Left lung (tissue), 10 donors: ENCODE measurements around the gene ABCG2. TPM values are rescaled to one million over a fixed set of nuclear protein-coding genes. Genes with fewer than 3 reads are reported as not detected.

Experiments used
- ATAC-seq: fragments of 200-7000 bp; cut with Tn5 transposase; one replicate; pipeline ENCODE4 v1.9.1; 2020; ENCODE audit warnings: moderate library complexity
- DNase-seq, 4 donors: peaks; one replicate each; pipeline ENCODE4 v3.0.0-alpha.2; 2013 to 2020
- H3K27ac ChIP-seq, 2 donors: fragments of 200-600 bp; sonication (generic) in 1 of 2; one replicate each; pipeline versions ENCODE4 v1.5.0 to v1.8.0; 2020 to 2021
- H3K27me3 ChIP-seq, 2 donors: fragments of 200-600 bp; sonication (generic) in 1 of 2; one replicate each; pipeline versions ENCODE4 v1.5.0 to v1.8.0; 2020 to 2021
- H3K36me3 ChIP-seq, 2 donors: fragments of 200-600 bp; sonication (generic) in 1 of 2; one replicate each; pipeline versions ENCODE4 v1.5.0 to v1.8.0; 2020 to 2021
- H3K4me1 ChIP-seq, 2 donors: fragments of 200-600 bp; one replicate each; pipeline ENCODE4 v1.8.0; 2021
- H3K4me3 ChIP-seq, 2 donors: fragments of 200-600 bp; sonication (generic) in 1 of 2; one replicate each; pipeline versions ENCODE4 v1.5.0 to v1.8.0; 2020 to 2021; ENCODE audit warnings: mild to moderate bottlenecking in 1 of 2
- H3K9me3 ChIP-seq, 2 donors: fragments of 200-600 bp; sonication (generic) in 1 of 2; one replicate each; pipeline versions ENCODE4 v1.5.0 to v1.8.0; 2020 to 2021
- CTCF ChIP-seq, 2 donors: fragments of 200-600 bp; sonication (generic) in 1 of 2; IDR thresholded peaks; one replicate each; pipeline versions ENCODE4 v1.5.0 to v1.8.0; 2021; ENCODE audit warnings: antibody characterized with exemption in 2 of 2
- intact Hi-C, 2 donors: fragments of 100-400 bp; cut with DNase I; formaldehyde crosslinking; loops; one replicate each; pipeline versions ENCODE4 v1.11.2 to v1.14.2; 2022
- polyA plus RNA-seq, 6 donors: library from polyadenylated mRNA; unstranded; fragments of 120-200 nt; gene quantifications; one replicate each; pipeline ENCODE4 v1.2.1, GENCODE V29; 2013; ENCODE audit not compliant: insufficient read length in 6 of 6
- total RNA-seq, 2 donors: library from RNA; stranded (reverse); fragmentation: NEBNext Ultra II Directional; extraction: Animal tissue kit (Norgen Biotek cat#: 25700); gene quantifications; one replicate each; pipeline ENCODE4 v1.2.1, GENCODE V29; 2021
- donor health status: DM: no; HTN: yes; CAD: no.
- donor health status: DM: no; HTN: no; CAD: no.

ABCG2 gene
- total and polyA plus RNA-seq, 8 donors: 5.1 to 23.5 (median 16.8) TPM

- no peaks in the 10 kb centered on the region for H3K4me1 ChIP-seq
- TF ChIP-seq CTCF (IDR thresholded peaks at IDR 0.05): no peak
- ATAC-seq (no peak), DNase-seq (no peak)
- no peaks in the 10 kb centered on the region for H3K9me3 ChIP-seq
- no peak overlapping the region for H3K27ac ChIP-seq
- H3K36me3 ChIP-seq: no peaks in the 10 kb centered on the region
- intact Hi-C loops: no loop called here
- no peaks in the 10 kb centered on the region for H3K27me3 ChIP-seq
- H3K4me3 ChIP-seq: no peak overlapping the region
Observed at GRCh38 chr4:88087004-88087403, 71.4 kb downstream of the ABCG2 start.

- intact Hi-C loops: no loop called here
- no peaks in the 10 kb centered on the region for H3K9me3 ChIP-seq
- H3K36me3 ChIP-seq: peaks cover 0 to 11% of the 10 kb centered on the region in 2 donors
- H3K4me1 ChIP-seq: no peaks in the 10 kb centered on the region
- H3K4me3 ChIP-seq: no peak overlapping the region
- no peak for ATAC-seq
- TF ChIP-seq CTCF (IDR thresholded peaks at IDR 0.05): no peak
- H3K27me3 ChIP-seq: no peaks in the 10 kb centered on the region
- no peak overlapping the region for H3K27ac ChIP-seq
- DNase-seq: no peak
Observed at GRCh38 chr4:88080626-88081025, 77.8 kb downstream of the ABCG2 start.

- DNase-seq (no peak), ATAC-seq (no peak)
- TF ChIP-seq CTCF (IDR thresholded peaks at IDR 0.05): no peak
- H3K36me3 ChIP-seq: peaks cover 0 to 31% of the 10 kb centered on the region in 2 donors
- H3K4me1 ChIP-seq: no peaks in the 10 kb centered on the region
- intact Hi-C loops: no loop called here
- no peak overlapping the region for H3K27ac ChIP-seq
- no peaks in the 10 kb centered on the region for H3K27me3 ChIP-seq
- H3K9me3 ChIP-seq: no peaks in the 10 kb centered on the region
- no peak overlapping the region for H3K4me3 ChIP-seq
Observed at GRCh38 chr4:88078579-88078978, 79.9 kb downstream of the ABCG2 start.

- no peak overlapping the region for H3K27ac ChIP-seq
- intact Hi-C loops: no loop called here
- no peaks in the 10 kb centered on the region for H3K9me3 ChIP-seq
- H3K4me3 ChIP-seq: no peak overlapping the region
- H3K27me3 ChIP-seq: no peaks in the 10 kb centered on the region
- H3K36me3 ChIP-seq: peaks cover 0 to 34% of the 10 kb centered on the region in 2 donors
- no peak for TF ChIP-seq CTCF (IDR thresholded peaks at IDR 0.05)
- no peaks in the 10 kb centered on the region for H3K4me1 ChIP-seq
- ATAC-seq (peak; percentile 67), DNase-seq (no peak)
Observed at GRCh38 chr4:88077911-88078524, 80.4 kb downstream of the ABCG2 start.

GRCh38 chr4:88075336-88075735 lies 83.1 kb downstream of the ABCG2 start:
- Histone ChIP-seq H3K36me3 (peaks cover 0 to 59% of the 10 kb centered on the region in 2 donors), H3K4me1 (no peaks in the 10 kb centered on the region), H3K27ac (no peak overlapping the region), H3K27me3 (no peaks in the 10 kb centered on the region), H3K4me3 (no peak overlapping the region), H3K9me3 (peaks cover 0 to 10% of the 10 kb centered on the region in 2 donors)
- no peak for TF ChIP-seq CTCF (IDR thresholded peaks at IDR 0.05)
- no peak for DNase-seq
- intact Hi-C loops: no loop called here
- ATAC-seq: no peak
